HTERT RPE-1 (cell line): Measurements from ENCODE around the gene NCK2.

Experiments
- in situ Hi-C: fragments of 300-500 bp; cut with MboI; formaldehyde crosslinking; loops from 4 replicates; pipeline ENCODE4 v1.14.3; 2020; ENCODE audit warnings: low sequenced_read_pairs

Gene NCK2

DNA sequence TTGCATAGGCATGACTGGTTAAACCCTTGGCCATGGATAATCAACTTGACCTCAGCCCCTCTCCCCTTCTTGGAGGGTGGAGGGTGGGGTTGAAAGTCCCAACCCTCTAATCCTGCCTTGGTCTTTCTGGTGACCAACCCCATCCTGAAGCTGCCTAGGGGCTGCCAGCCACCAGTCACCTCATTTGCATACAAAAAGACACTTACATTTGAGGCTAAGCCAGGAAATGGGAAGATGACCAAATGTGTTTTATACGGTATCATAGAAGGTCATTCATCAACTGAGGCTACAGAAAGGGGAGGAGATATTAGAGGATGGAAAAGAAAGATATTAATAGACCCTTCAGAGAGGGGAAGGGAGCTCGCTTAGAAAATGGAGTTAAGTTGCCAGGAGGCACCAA lies 96.8 kb downstream of the NCK2 start:
- in situ Hi-C loops: no loop called here

DNA sequence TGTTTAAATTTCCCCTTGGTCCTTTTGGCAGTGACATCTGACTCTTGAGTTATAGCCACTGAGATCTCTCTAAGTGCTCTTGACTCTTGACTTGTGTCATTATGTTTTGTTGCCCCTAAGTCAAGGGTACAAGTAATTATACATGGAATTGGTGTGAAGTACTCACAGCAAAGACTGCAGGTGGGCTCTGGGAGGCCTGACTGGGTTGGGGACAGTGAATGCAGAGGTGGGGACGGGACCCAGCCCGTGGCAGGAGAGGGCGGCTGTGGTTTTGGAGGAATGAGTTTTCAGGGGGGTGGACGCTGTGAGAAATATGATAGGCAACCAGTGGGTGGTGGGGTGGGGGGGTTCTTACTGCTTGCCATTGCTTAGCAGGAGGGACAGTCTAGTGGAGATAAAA lies 97.8 kb downstream of the NCK2 start:
- in situ Hi-C loops: no loop called here

- in situ Hi-C loops: no loop called here
These were observed 99.0 kb downstream of the NCK2 start for GRCh38 chr2:105843476-105844374.

DNA sequence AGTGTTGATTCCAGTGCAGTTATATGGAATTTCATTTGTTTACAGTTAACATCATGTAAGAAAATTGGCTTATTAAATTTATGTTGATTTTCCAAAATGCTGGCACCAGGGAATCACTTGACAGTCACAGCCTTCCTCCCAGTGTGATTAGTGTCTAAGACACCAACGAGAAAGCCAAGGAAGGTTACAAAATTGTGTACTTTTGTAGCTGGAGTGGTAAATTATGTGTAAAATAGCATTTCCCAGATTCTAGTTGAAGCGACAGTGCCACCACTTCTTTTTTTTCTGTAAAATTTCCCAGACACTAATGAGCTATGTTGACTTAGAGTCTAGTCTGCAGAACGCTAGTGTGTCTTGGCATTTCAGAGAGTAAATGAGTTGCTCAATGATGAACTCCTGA lies 101.3 kb downstream of the NCK2 start:
- in situ Hi-C loops: no loop called here

GRCh38 chr2:105847056-105847455 lies 102.3 kb downstream of the NCK2 start:
- in situ Hi-C loops: no loop called here

- in situ Hi-C loops: no loop called here
These were observed 103.7 kb downstream of the NCK2 start for GRCh38 chr2:105848367-105848766.

DNA sequence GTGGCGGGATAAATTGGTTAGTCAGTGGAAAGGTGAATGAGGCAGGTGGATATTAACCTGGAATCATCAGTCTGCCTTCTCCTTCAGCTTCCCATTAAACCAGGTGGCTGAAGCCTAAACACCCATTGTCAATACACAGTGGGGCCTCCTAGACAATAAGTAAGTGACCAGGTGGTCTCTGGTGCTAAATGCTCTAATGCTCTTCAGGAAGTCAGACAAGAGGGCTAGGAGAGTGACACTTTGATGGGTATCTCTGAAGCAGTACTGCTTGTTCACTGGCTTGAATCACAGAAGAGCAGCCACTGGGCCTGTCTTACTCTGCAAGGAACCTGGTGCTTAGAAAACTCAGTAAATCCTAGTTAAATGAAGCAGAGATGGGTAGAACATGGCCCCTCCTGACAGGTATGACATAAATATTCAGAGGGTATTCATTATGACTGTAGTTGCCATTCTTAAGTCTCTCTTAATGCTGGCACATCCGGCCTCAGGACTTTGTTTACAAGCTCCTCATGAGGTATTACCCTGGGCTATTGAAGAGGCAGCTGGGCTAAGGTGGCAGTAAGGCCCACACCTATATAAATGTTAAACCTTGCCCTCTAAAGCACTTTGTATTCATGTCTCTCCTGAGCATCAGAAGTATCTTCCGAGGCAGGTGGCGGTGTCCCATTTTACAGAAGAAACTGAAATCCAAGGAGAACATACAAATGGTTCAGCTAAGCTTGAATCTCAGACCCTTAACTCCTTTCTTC lies 104.9 kb downstream of the NCK2 start:
- in situ Hi-C loops: no loop called here

GRCh38 chr2:105852066-105852465 lies 107.4 kb downstream of the NCK2 start:
- in situ Hi-C loops: no loop called here

DNA sequence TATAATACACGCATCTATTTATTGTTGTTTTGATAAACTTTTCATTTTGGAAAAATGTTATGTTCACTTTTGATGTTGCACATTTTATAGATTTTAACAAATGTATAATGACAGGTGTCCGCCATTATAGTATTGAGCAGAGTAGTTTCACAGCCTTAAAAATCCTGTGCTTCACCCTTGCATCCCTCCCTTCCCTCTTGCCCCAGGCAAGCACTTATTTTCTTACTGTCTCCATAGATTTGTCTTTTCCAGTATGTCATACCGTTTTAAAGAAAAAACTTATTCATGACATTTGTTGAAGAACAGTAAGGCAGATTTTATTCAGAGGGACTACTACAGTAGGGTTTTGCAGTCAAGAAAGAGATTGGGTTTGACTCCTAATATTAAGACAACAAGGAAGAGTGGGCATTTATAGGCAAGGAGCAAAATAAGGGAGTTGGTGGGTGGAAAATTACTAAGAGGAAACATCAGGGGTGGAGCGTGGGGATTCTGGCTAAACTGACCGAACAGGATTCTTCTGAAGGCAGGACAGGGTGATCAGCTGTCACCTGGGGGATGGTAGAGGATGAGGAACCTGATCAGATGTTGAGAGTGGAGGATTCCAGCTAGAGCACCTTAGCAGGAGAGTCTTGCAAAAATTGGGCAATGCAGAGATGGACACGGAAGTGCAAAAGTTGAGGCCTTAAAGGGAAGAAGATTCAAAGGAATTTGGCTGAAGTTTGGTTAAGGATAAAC lies 108.8 kb downstream of the NCK2 start:
- in situ Hi-C loops: no loop called here

GRCh38 chr2:105854972-105855371 lies 110.3 kb downstream of the NCK2 start:
- in situ Hi-C loops: no loop called here

DNA sequence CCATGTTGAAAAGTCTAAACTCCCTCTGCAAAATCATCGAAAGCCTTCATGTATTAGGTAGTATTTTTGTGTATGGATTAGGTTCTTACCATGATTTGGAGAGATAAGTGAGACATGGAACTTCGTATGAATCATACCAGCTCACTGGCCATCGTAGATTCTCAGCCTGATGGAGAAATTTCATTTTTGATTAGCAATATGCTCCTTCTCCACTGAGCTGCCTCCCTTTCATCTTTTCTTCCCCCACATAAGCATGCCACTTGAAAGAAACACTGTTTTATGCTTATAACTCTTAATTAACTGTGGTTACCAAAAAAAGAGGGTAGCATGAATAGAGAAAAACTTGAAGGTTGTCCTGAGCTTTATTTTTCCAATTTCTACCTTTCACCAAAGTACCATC lies 111.9 kb downstream of the NCK2 start:
- in situ Hi-C loops: no loop called here

DNA sequence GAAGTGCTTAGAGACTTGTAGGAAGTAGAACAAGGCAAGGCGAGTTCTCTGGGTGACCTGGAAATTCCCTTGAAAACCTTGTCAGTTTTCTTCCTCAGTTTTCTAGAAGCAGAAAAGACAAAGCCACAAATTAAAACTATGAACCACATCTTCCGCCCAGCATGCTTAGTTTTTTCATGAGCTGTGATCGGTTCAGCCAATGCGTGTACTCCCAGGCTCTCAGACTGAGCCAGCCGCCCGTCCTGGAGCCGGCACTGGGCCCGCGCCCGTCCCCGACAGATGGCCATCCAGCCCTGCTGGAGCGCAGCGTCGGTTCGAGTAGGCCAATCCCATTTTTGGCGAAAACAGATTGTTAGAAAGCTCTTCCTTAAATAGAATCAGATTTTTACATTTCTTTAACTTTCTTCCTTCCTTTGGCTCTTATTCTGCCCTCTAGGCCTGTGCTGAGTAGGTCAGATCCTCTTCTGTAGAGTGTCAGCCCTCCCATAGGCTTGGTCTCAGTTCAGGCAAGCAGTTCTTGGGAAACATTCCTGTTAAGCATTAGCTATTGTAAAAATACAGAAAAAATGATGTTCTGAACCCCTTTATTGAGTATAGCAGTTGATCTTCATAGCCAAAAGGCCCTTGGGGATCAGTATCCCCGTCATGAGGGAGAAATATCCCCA lies 112.5 kb downstream of the NCK2 start:
- in situ Hi-C loops: no loop called here

DNA sequence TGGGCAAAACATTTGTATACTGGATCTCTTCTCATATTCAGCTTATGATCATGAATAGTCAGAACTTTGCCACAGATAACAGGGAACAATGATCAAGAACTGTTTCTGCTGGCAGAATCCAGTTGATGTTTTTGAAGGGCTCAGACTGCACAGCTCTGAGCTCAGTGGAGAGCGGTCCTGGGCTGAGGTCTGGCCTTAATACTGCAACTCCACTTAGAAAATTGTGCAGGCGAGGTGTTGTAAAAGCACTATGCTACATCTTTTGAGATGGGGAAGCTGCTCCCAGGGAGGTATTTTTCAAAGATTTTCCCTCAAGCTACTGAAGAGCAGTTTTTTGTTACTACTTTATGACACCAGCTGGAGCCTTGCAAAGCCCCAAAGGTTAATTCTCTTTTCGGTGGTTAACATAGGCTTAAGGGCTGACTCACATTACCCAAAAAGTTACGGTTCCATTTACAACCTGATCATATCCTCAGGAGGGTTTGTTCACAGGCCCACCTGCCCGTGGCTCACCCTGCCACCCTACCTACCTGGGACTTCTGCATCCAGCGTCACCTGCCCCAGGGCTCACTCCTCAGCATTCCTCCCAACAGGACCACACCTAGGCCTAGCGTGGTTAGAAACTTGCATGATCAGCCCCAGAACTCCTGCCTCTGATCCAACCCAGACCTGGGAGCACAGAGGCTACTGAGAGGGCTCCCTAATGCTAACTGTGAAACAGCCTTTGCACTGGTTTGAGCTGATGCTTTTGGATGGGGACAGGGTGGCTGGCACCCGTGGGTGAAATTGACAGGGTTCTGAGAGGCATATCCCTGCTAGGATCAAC lies 114.4 kb downstream of the NCK2 start:
- in situ Hi-C loops: no loop called here

GRCh38 chr2:105859694-105859951 lies 114.9 kb downstream of the NCK2 start:
- in situ Hi-C loops: no loop called here

- in situ Hi-C loops: no loop called here
These were observed 115.9 kb downstream of the NCK2 start for GRCh38 chr2:105860567-105860966.

- in situ Hi-C loops: no loop called here
These were observed 116.5 kb downstream of the NCK2 start for GRCh38 chr2:105861200-105861599.

DNA sequence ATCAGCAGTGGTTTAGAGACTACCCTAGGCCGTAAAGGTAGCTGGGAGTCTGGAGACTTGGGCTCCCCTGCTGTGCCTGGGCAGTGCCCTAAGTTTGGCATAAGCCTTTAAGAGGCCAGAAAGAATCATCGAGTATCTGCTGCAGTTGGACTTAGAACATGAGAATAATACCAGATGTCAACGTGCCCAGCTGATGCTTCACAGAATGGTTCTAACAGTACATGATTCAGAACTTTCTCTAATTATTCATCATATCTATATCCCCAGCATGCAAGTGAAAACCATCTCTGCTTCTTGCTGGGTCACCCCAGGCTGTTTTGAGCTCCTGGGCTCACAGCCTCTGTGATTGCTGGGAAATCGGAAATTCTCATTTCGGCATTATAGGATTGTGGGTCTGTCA lies 118.1 kb downstream of the NCK2 start:
- in situ Hi-C loops: no loop called here

DNA sequence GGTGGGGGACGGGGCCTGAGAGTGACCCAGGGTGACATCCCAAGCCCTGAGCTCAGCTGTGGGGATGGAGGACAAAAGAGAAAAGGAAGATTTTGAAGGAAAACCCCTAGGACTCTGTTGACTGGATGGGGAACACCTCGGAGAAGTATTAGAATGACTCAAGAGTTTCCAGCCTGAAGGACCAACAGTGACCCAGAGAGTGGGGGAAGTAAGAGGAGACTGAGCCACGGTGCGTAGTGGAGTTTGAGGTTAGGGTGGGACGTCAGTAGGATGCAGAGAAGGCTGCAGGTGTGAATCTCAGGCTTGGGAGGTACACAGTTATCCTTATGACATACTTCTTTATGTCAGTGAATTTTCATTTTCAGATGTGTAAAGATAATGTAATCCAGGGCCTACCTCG lies 119.5 kb downstream of the NCK2 start:
- in situ Hi-C loops: no loop called here

GRCh38 chr2:105865222-105865913 lies 120.7 kb downstream of the NCK2 start:
- in situ Hi-C loops: no loop called here
